HUES48 (cell line): Measurements from ENCODE around the gene POLRMT.

Source experiments
- H3K27ac ChIP-seq: one replicate; pipeline ENCODE4 v1.7.0; 2013; ENCODE audit warnings: low read depth, low read length, inconsistent platforms
- H3K27me3 ChIP-seq: 2 replicates; pipeline ENCODE4 v1.6.1; 2013; ENCODE audit warnings: mild to moderate bottlenecking, low read length; ENCODE audit not compliant: control insufficient read depth, insufficient read depth
- H3K36me3 ChIP-seq: 2 replicates; pipeline ENCODE4 v1.6.1; 2013; ENCODE audit warnings: low read length; ENCODE audit not compliant: control insufficient read depth, insufficient read depth
- H3K4me1 ChIP-seq: 2 replicates; pipeline ENCODE4 v1.6.1; 2013; ENCODE audit warnings: mild to moderate bottlenecking, low read length; ENCODE audit not compliant: control insufficient read depth, insufficient read depth
- H3K4me3 ChIP-seq: 2 replicates; pipeline ENCODE4 v1.5.1; 2013; ENCODE audit warnings: mild to moderate bottlenecking, low read depth, low read length
- H3K9ac ChIP-seq: 2 replicates; pipeline ENCODE4 v1.6.1; 2013; ENCODE audit warnings: mild to moderate bottlenecking, low read depth, low read length, moderate library complexity
- H3K9me3 ChIP-seq: 2 replicates; pipeline ENCODE4 v1.6.1; 2013; ENCODE audit warnings: low read length; ENCODE audit not compliant: control insufficient read depth, insufficient read depth

POLRMT gene

GRCh38 chr19:662207-662961 is 29.0 kb upstream of the POLRMT start:
- H3K36me3 ChIP-seq = peaks cover 2% of the 10 kb centered on the region; the same call in 1 of the 2 replicates
- peaks cover 4% of the 10 kb centered on the region for H3K4me1 ChIP-seq
- H3K9me3 ChIP-seq = no peaks in the 10 kb centered on the region
- no peaks in the 10 kb centered on the region; the same call in 1 of the 2 replicates for H3K27me3 ChIP-seq
- H3K9ac ChIP-seq = peak overlapping the region; percentile 85
- H3K4me3 ChIP-seq = peak overlapping the region; percentile 87
- peak overlapping the region; percentile 78 for H3K27ac ChIP-seq

DNA sequence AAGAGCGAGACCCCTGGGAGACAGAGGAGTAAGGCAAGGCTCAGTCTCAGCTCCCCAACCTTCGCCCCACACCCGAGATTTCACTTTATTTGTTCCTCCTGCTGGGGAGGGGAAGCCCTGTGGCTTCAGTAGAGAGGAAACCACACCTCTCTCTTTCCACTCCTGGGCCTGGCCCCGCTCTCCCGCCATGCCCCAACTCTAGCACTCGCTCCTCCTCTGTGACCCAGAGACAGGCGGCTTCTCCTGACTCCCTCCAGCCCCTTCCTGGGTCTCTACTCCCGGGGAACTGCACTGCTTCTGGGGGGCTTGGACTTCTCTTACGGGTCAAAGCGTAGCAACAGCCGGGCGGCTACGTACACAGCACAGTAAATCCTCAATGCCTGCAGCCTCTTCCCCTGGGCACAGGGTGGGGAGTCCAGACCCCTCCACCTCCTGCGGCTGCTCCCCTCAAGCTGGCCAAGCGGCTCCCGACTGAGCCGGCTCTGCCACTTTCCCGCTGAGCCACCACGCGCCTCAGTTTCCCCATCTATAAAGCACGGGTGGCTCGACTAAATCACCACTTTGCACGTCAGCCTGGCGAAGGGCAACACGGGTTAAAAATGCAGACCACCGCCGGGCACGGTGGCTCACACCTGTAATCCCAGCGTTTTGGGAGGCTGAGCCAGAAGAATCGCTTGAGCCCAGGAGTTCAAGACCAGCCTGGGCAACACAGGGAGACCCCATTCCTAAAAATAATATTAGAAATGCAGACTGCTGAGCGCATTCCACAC is 28.3 kb upstream of the POLRMT start:
- H3K27ac ChIP-seq = peak overlapping the region; percentile 78
- H3K4me3 ChIP-seq = peak overlapping the region; percentile 87
- H3K4me1 ChIP-seq = peaks cover 4% of the 10 kb centered on the region
- H3K36me3 ChIP-seq = peaks cover 4% of the 10 kb centered on the region; the same call in 1 of the 2 replicates
- no peaks in the 10 kb centered on the region; the same call in 1 of the 2 replicates for H3K27me3 ChIP-seq
- H3K9me3 ChIP-seq = no peaks in the 10 kb centered on the region
- peak overlapping the region; percentile 85 for H3K9ac ChIP-seq

DNA sequence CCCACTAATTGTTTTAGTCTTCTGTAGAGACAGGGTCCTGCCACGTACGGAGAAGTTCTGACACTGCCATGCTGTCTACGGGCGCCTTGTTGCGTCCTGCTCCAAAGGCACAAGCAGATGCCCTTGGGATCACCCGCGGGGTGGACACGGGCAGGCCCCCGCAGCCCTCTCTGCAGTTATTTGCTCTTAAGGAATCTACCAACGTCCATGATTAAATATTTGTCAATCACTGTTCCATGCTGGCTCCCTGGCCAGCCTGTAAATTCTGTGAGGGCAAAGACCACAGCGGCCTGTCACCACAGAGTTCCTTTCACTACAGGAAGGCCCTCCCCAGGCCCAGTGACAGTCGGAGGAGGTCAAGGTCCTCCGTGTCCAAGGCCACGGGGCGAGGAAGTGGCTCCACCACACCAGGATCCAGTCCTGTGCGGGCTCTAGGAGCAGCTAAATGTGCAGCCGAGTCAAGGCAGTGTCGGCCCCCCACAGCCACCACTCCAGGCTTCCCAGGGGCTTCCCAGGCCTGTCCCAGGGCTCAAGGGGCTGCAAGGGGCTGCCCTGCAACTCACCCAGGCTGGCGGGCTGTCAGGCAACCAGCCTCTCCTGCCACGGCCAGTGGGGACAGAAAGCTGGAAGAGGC is 27.6 kb upstream of the POLRMT start:
- Histone ChIP-seq H3K4me3 (peak overlapping the region; percentile 87; the same call in 1 of the 2 replicates), H3K9ac (no peak overlapping the region), H3K36me3 (peaks cover 4% of the 10 kb centered on the region; the same call in 1 of the 2 replicates), H3K4me1 (peaks cover 4% of the 10 kb centered on the region), H3K9me3 (no peaks in the 10 kb centered on the region), H3K27ac (no peak overlapping the region), H3K27me3 (no peaks in the 10 kb centered on the region; the same call in 1 of the 2 replicates)

DNA sequence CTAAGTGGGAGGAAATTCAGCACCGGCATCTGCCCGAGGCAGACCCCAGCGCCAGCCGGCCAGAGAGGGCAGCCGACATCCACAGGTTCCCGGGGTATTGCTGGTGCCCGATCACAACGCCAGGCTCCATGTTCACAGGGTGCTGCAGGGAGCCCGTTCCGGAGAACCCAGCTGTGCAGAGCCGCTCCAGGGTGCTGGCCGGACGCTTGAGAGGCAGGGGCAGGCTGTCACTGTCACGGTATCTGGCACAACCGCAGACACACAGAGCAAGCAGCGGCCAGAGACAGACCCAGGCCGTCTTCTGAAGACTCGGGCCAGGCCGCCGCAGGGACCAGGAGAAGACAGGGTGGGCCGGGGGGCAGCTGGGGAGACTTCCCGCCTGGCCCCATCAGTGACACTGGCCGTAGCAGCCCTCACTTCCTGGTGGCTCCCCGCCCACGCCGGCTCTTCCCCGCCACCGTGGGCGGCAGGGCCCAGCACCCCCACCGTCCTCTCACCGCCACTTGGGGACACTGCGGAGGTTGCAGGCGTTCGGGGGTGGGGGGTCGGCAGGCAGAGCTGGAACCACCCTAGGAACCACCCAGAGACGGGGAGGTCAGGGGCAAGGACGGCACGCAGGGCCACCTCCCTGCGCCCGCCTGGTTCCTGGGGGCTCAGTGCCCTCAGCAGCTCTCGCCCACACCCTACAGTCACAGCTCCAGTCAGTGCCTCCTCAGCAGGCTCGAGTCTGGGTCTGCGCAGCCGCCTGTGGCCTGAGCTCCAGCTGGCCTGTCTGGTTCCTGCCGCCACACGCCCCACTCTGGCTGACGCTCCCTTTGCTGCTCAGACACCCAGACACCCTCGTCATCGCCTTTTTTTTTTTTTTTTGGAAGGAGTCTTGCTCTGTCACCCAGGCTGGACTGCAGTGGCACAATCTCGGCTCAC is 25.8 kb upstream of the POLRMT start:
- Histone ChIP-seq H3K9me3 (no peaks in the 10 kb centered on the region), H3K27me3 (no peaks in the 10 kb centered on the region), H3K27ac (no peak overlapping the region), H3K36me3 (peaks cover 6% of the 10 kb centered on the region), H3K4me3 (no peak overlapping the region), H3K9ac (no peak overlapping the region), H3K4me1 (peaks cover 4% of the 10 kb centered on the region)

- no peak overlapping the region for H3K27ac ChIP-seq
- no peak overlapping the region for H3K4me3 ChIP-seq
- peaks cover 4% of the 10 kb centered on the region for H3K4me1 ChIP-seq
- peaks cover 15% of the 10 kb centered on the region for H3K36me3 ChIP-seq
- no peak overlapping the region for H3K9ac ChIP-seq
- no peaks in the 10 kb centered on the region for H3K9me3 ChIP-seq
- H3K27me3 ChIP-seq = no peaks in the 10 kb centered on the region
Observed at GRCh38 chr19:658059-658839, 24.9 kb upstream of the POLRMT start.

- H3K4me1 ChIP-seq = peaks cover 4% of the 10 kb centered on the region
- H3K4me3 ChIP-seq = no peak overlapping the region
- no peaks in the 10 kb centered on the region for H3K27me3 ChIP-seq
- no peaks in the 10 kb centered on the region for H3K9me3 ChIP-seq
- H3K36me3 ChIP-seq = peaks cover 15% of the 10 kb centered on the region
- H3K9ac ChIP-seq = no peak overlapping the region
- H3K27ac ChIP-seq = no peak overlapping the region
Observed at GRCh38 chr19:657611-658010, 24.3 kb upstream of the POLRMT start.

DNA sequence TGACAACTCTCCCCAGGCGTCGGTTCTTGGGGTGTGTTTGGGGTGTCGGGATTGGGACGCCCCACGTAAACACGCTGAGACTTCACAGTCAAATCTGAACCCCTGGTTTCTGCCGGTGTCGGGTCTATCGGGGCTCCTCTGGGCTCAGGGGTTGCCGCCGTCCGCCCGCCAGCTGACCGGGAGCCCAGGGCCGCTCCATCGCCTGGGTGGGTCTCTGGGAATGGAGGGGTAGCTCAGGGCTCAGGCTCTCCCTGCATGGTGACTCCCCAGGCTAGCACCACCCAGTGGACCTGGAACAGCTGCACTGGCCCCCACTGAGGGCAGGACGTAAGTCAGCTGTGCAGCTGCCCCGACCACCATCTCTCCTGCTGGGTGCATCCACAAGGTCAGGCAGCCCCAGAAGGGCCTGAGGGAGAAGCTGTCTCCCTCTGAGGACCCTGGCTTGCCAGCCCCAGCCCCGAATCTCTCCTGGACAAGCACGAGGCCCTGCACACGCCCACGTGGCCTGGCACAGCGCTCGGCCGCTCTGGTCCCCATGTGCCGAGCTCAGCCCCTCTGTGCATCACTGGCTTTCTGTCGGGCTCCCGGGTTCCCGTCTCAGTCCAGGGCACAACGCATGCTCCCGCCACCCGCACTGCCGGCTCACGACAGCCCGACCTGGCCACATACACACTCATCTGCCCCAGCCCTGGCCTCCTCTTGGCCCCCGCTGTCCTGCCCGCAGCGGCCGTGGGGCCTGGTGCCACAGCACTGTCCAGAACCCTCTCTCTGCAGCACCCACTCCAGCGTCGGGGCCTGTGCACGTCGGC is 23.6 kb upstream of the POLRMT start:
- no peak overlapping the region for H3K4me3 ChIP-seq
- no peak overlapping the region for H3K27ac ChIP-seq
- H3K9ac ChIP-seq = no peak overlapping the region
- H3K36me3 ChIP-seq = peaks cover 21% of the 10 kb centered on the region
- no peaks in the 10 kb centered on the region for H3K27me3 ChIP-seq
- peaks cover 4% of the 10 kb centered on the region for H3K4me1 ChIP-seq
- no peaks in the 10 kb centered on the region for H3K9me3 ChIP-seq

DNA sequence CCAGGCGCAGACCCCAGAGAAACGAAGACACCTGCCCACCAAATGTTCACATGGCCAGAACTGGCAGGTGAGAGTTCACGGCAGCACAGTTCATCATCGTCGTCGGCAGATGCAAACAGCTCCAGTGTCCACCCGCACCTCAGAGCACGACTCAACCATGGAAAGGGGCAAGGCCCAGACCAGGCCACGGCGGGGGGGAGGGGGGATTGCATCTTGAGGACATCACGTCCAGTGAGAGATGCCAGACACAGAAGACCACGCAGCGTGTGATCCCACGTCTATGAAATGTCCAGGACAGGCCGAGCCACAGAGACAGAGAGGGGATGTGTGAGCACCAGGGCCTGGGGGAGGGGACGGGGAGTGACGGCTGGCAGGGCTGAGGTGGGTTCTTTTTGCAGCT is 22.4 kb upstream of the POLRMT start:
- no peaks in the 10 kb centered on the region for H3K4me1 ChIP-seq
- H3K36me3 ChIP-seq = peaks cover 33% of the 10 kb centered on the region
- no peak overlapping the region for H3K4me3 ChIP-seq
- no peak overlapping the region for H3K9ac ChIP-seq
- no peak overlapping the region for H3K27ac ChIP-seq
- H3K9me3 ChIP-seq = no peaks in the 10 kb centered on the region
- no peaks in the 10 kb centered on the region for H3K27me3 ChIP-seq

GRCh38 chr19:653425-653824 is 20.1 kb upstream of the POLRMT start:
- no peaks in the 10 kb centered on the region for H3K4me1 ChIP-seq
- peaks cover 50% of the 10 kb centered on the region for H3K36me3 ChIP-seq
- no peak overlapping the region for H3K9ac ChIP-seq
- H3K27me3 ChIP-seq = no peaks in the 10 kb centered on the region
- H3K4me3 ChIP-seq = no peak overlapping the region
- H3K9me3 ChIP-seq = no peaks in the 10 kb centered on the region
- H3K27ac ChIP-seq = no peak overlapping the region
